Amniotic stem cell (primary cell): ENCODE results near the gene JAK3.

ENCODE experiments used
- DNase-seq: peaks from one replicate; lab custom pipeline; 2025; lab: John Stamatoyannopoulos, UW

The JAK3 gene

GRCh38 chr19:17840019-17840418 lies 7.8 kb downstream of the JAK3 start:
- no peak for DNase-seq

GRCh38 chr19:17837972-17838371 lies 9.8 kb downstream of the JAK3 start:
- no peak for DNase-seq

- DNase-seq: no peak
Observed at GRCh38 chr19:17836530-17836929, 11.3 kb downstream of the JAK3 start.

- DNase-seq: no peak
Observed at GRCh38 chr19:17835182-17836006, 12.4 kb downstream of the JAK3 start.

GRCh38 chr19:17834350-17835181 lies 13.2 kb downstream of the JAK3 start:
- DNase-seq: no peak

GRCh38 chr19:17832443-17833208 lies 15.2 kb downstream of the JAK3 start:
- no peak for DNase-seq

- no peak for DNase-seq
Observed at GRCh38 chr19:17831419-17831888, 16.3 kb downstream of the JAK3 start.

- DNase-seq: no peak
Observed at GRCh38 chr19:17830567-17831418, 17.0 kb downstream of the JAK3 start.

- no peak for DNase-seq
Observed at GRCh38 chr19:17829855-17830566, 17.8 kb downstream of the JAK3 start.

GRCh38 chr19:17826508-17827056 lies 21.2 kb downstream of the JAK3 start:
- no peak for DNase-seq

GRCh38 chr19:17824339-17824738 lies 23.4 kb downstream of the JAK3 start:
- no peak for DNase-seq

GRCh38 chr19:17821190-17821589 lies 26.6 kb downstream of the JAK3 start, which contains the start of gene INSL3:
Gene INSL3, minus strand, starts transcription at chr19:17821519. Its CDS starts 13 bp downstream, at chr19:17821506.
- DNase-seq: no peak

- DNase-seq: no peak
Observed at GRCh38 chr19:17817668-17818363, 30.0 kb downstream of the JAK3 start.

GRCh38 chr19:17812099-17812498 lies 35.7 kb downstream of the JAK3 start:
- no peak for DNase-seq

GRCh38 chr19:17811681-17812080 lies 36.1 kb downstream of the JAK3 start:
- DNase-seq: no peak

- DNase-seq: no peak
Observed at GRCh38 chr19:17811103-17811502, 36.7 kb downstream of the JAK3 start.

- DNase-seq: no peak
Observed at GRCh38 chr19:17807731-17808316, 40.0 kb downstream of the JAK3 start.

- no peak for DNase-seq
Observed at GRCh38 chr19:17806945-17807344, 40.8 kb downstream of the JAK3 start.

- no peak for DNase-seq
Observed at GRCh38 chr19:17805427-17805826, 42.4 kb downstream of the JAK3 start.
